Osteocyte (in vitro differentiated cells): ENCODE measurements around the gene NME7. TPM values are rescaled to one million over a fixed set of nuclear protein-coding genes. Genes with fewer than 3 reads are reported as not detected.

Experiments used
- DNase-seq: peaks from one replicate; pipeline ENCODE4 v3.0.0; 2021; ENCODE audit warnings: mixed read lengths; ENCODE audit not compliant: unreplicated experiment; ENCODE audit errors: extremely low spot score
- H3K27ac Mint-ChIP-seq: one replicate; pipeline ENCODE4 v1.8.0; 2021; ENCODE audit warnings: mild to moderate bottlenecking, mixed read lengths; ENCODE audit not compliant: unreplicated experiment
- H3K27me3 Mint-ChIP-seq: one replicate; pipeline ENCODE4 v1.8.0; 2021; ENCODE audit warnings: mixed read lengths; ENCODE audit not compliant: unreplicated experiment
- H3K36me3 Mint-ChIP-seq: one replicate; pipeline ENCODE4 v1.8.0; 2021; ENCODE audit warnings: mixed read lengths; ENCODE audit not compliant: unreplicated experiment
- H3K4me1 Mint-ChIP-seq: one replicate; pipeline ENCODE4 v1.8.0; 2021; ENCODE audit warnings: mixed read lengths; ENCODE audit not compliant: unreplicated experiment
- H3K4me3 Mint-ChIP-seq: one replicate; pipeline ENCODE4 v1.8.0; 2021; ENCODE audit warnings: mild to moderate bottlenecking, moderate library complexity, mixed read lengths; ENCODE audit not compliant: unreplicated experiment
- H3K9me3 Mint-ChIP-seq: one replicate; pipeline ENCODE4 v1.8.0; 2021; ENCODE audit warnings: mixed read lengths; ENCODE audit not compliant: unreplicated experiment
- CTCF ChIP-seq: fragments of 200-600 bp; sonication (generic); IDR thresholded peaks from 2 replicates; pipeline ENCODE4 v1.5.0; 2021; ENCODE audit warnings: antibody characterized with exemption, mild to moderate bottlenecking, moderate library complexity
- total RNA-seq: library from RNA; stranded (reverse); gene quantifications from 2 replicates; pipeline ENCODE4 v1.2.1, GENCODE V29; 2021

Gene NME7
- total RNA-seq, 1 donor from 2014 or later: 20.5 TPM

- DNase-seq: no peak
- Mint-ChIP-seq H3K27ac (no peak overlapping the region), H3K9me3 (peaks cover 26% of the 10 kb centered on the region), H3K36me3 (peaks cover 9% of the 10 kb centered on the region), H3K27me3 (no peaks in the 10 kb centered on the region), H3K4me1 (peaks cover 3% of the 10 kb centered on the region), H3K4me3 (no peak overlapping the region)
- no peak for TF ChIP-seq CTCF
Observed at GRCh38 chr1:169329383-169329782, 38.2 kb downstream of the NME7 start.

- peaks cover 2% of the 10 kb centered on the region for H3K4me1 Mint-ChIP-seq
- no peaks in the 10 kb centered on the region for H3K27me3 Mint-ChIP-seq
- no peak for DNase-seq
- H3K27ac Mint-ChIP-seq: no peak overlapping the region
- no peak for TF ChIP-seq CTCF
- H3K9me3 Mint-ChIP-seq: peaks cover 26% of the 10 kb centered on the region
- H3K36me3 Mint-ChIP-seq: peaks cover 10% of the 10 kb centered on the region
- H3K4me3 Mint-ChIP-seq: no peak overlapping the region
Observed at GRCh38 chr1:169327875-169328274, 39.7 kb downstream of the NME7 start.

GRCh38 chr1:169326956-169327268 is 40.7 kb downstream of the NME7 start:
- peaks cover 18% of the 10 kb centered on the region for H3K9me3 Mint-ChIP-seq
- H3K27me3 Mint-ChIP-seq: no peaks in the 10 kb centered on the region
- H3K27ac Mint-ChIP-seq: no peak overlapping the region
- peaks cover 2% of the 10 kb centered on the region for H3K4me1 Mint-ChIP-seq
- DNase-seq: no peak
- no peak overlapping the region for H3K4me3 Mint-ChIP-seq
- peaks cover 10% of the 10 kb centered on the region for H3K36me3 Mint-ChIP-seq
- TF ChIP-seq CTCF: no peak

- Mint-ChIP-seq H3K9me3 (peaks cover 14% of the 10 kb centered on the region), H3K4me1 (peaks cover 7% of the 10 kb centered on the region), H3K4me3 (no peak overlapping the region), H3K27ac (no peak overlapping the region), H3K27me3 (no peaks in the 10 kb centered on the region), H3K36me3 (peaks cover 10% of the 10 kb centered on the region)
- TF ChIP-seq CTCF: no peak
- DNase-seq: no peak
Observed at GRCh38 chr1:169326261-169326955, 41.2 kb downstream of the NME7 start.

GRCh38 chr1:169325117-169325516 is 42.5 kb downstream of the NME7 start:
- no peak overlapping the region for H3K27ac Mint-ChIP-seq
- peaks cover 7% of the 10 kb centered on the region for H3K36me3 Mint-ChIP-seq
- no peak for TF ChIP-seq CTCF
- H3K9me3 Mint-ChIP-seq: peaks cover 5% of the 10 kb centered on the region
- DNase-seq: no peak
- no peaks in the 10 kb centered on the region for H3K27me3 Mint-ChIP-seq
- peaks cover 7% of the 10 kb centered on the region for H3K4me1 Mint-ChIP-seq
- H3K4me3 Mint-ChIP-seq: no peak overlapping the region
